Activated CD8-positive, alpha-beta memory T cell treated with anti-CD3 and anti-CD28 coated beads, Interleukin-2, amount 50 U/mL, for 48 hours (primary cell): ENCODE data around the gene LUZP1.

Experiments used
- DNase-seq: peaks from one replicate; pipeline ENCODE4 v3.0.0-alpha.2; 2020

LUZP1 gene

DNA sequence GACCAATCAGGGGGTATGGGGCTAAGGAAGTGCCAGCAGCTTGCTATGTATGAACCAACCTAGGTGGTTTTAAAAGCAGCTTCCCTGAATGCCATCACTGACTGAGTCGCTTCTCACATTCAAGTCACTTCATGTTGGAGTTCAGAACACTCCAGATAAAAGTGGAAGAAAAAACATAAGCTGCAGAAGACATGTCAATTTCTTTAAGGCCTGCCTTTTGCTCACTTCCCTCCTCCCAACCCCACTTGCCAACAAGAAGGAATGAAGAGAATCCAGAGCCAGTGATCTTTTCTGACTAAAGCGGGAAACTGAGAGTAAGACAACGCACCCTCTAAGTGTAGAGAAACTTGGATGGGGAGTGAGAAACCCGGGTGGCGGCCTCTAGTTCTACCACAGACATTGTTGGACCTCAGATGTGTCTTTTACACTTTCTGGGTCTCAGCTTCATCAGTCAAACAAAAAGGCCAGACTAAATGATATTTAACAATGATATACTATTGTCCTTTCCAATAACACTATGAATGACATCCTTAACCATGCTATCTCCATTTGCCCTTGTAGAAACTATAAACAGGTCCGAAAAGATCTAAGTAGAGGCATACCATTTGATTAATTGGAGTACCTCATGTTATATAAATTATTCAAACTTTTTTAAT is 54.1 kb downstream of the LUZP1 start:
- DNase-seq: no peak

DNA sequence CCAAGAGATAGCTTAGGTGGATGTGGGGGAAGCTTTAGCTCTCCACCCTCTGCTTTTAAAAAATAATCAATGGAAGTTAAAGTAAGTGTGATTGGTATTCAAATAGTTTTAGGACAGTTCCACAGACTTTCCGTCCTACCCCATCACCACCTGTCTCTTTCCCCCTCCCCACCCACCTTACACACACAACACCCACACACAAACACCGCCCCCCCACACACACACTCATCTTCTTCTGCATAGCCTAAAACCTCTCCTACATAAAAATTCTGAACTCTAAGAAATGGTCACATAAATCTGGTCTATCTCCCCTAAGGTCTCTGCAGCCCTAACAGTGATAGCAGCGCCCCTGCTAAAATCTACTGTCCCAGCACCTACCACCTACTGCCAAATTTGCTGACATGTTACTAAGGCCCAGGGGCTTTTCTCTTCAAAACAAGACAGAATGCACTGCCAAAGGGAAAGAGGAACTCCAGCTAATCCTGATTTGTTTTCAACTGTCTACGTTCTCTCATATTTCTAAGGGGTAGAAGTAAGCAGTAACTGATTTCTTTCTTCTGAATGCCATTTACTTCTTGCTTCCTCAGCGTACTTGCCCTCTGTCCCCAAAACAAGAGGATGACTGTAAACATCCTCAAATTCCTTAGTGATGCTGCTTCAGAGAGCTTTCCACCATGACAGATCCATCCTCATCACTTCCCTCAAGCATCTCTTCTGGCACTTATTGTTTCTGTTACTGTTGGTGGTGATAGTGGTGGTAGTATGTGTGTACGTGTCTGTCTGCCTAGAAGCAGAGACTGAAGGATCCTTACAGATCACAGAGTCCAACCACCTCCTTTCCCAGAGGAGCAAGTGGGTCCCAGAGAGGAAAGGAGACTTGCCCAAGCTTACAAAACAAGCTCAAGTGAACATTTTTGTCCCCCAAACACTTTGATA is 56.8 kb downstream of the LUZP1 start:
- no peak for DNase-seq

DNA sequence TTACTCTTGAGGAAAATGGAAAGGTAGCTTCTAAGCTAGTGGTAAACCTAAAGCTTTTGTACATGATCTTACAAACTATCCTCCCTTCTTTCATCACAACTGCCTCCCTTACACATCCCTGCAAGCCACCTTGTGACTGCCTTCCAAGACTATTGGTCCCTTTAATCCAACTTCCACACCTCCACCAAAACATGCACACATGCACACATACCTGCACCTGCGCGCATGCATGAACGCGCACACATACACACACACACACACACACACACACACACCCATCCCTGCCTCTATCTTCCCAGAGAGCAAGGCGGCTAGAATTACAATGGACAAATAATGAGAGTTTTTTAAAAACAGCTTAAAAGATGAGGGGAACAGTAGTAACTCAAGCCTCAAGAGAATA is 58.3 kb downstream of the LUZP1 start:
- DNase-seq: no peak

DNA sequence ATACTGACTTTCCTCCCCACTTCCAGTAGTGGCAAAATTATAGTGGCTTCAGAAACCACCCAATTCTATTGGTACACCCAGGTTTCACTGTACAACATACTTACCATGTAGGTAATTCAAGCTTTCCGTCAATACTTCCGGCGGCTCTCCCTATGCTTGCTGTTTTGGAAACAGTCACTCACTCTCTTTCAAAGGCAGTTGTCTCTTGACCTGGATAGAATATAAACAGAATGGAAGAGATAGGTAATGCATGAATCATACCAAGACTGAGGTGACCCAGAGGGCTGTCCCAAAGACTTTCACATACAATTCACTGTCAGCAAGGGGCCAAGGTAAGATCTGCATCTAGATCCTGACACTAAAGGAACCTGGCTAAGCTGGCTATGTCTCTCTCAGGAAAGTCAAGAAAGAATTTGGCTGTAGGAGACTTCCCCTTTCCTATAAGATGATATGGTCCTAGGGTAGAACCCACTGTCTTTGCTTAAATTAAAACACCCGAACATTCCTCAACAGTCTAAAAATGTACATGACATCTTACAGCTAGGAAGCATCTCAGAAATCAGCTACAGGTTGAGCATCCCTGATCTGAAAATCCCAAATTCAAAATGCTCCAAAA is 59.6 kb downstream of the LUZP1 start:
- no peak for DNase-seq

DNA sequence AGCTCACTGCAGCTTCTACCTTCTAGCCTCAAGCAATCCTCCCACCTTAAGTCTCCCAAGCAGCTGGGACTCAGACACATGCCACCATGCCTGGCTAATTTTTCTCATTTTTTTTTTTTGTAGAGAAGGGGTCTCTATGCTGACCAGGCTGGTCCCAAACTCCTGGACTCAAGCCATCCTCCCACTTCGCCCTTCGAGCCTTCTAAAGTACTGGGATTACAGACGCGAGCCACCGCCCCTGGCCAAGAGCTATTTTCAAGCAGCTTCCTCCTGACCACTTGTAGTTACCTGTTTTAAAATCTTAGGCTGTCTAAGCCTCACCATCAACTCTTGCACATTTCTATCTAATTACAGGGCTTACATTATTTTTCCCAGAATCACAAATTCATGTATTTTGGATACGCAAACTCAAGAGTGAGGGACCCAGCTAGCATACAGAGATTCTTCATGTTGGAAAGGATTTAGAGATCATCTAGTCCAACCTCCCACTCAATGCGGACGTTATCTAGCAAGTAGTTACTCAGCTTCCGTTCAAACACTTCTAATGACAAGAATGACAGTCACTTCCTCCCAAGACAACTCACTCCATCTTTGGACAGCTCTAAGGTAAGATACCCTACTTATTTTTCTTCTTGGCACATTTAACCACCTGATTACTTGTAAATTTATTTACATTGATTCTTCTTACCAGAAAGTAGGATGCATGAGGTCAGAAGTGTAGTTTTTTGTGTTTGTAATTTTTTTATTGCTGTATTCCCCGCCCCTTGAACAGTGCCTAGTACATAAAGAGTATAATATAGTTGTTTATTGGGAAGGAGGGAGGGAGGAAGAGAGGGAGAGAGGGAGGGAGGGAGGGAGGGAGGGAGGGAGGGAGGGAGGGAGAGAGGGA is 65.4 kb downstream of the LUZP1 start:
- DNase-seq: no peak

DNA sequence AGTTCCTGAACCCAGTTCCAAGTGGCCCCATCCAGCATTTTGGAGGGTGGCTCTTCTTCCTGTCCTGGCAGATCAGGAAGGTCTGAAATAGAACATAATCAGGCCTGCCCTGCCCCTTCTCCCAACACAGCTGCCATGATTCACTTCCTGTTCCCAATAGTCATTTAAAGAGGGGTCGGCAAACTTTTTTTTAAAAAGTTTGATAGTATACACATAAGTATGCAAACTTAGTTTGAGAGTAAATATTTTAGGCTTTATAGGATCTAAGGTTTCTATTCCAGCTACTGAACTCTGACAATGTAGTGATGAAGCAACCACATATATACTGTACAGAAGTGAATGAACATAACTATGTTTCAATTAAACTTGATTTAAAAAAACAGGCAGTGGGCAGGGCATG is 66.4 kb downstream of the LUZP1 start:
- DNase-seq: no peak

DNA sequence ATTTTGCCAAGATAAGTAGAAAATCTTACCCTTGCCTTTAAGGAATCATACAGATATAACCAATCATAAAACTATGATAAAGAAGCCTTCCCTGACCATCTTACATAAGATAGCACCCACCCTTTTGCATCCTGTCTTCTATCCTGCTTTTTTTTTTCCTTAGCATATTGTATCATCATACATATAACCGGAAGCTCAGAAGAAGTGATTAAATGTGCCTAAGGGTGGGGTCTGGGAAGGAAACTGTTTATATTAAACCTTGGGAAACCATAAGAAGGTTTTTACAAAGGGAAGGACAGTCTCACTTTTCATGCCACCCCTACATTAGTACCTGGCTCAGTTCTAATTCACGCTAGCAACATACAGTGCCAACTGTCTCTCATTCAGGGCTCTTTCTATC is 66.8 kb downstream of the LUZP1 start:
- no peak for DNase-seq

DNA sequence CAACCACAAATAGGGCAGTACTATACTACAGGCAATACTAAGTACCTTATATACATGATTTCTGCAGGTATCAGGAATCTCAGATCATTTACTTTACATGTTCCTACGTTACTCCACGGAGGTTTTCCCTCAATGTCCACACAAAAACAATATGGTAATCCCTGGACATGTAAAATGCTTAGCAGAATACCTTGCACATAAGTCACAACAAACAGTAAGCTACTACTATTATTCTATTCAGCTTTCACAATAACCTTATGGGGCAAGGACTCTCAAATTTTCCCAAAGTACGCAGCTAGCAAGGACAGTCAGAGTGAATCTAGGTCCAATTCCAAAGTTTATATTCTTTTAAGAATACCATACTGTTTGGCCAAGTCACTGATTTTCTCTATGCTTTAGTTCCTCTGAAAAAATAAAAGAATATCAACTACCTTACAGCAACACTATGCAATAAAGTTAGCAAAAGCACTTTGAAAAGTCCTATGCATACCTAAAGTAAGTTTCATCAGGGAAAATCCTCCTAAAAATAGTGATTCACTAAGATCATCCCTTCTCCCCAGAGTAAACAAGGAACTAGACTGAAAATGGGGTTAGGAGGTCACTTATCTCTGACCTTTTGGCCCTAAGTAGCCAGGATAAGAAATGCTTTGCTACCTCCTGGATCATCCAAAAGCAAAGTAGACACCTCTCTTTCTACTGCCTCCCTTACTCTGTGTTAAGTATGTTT is 67.4 kb downstream of the LUZP1 start:
- DNase-seq: no peak

DNA sequence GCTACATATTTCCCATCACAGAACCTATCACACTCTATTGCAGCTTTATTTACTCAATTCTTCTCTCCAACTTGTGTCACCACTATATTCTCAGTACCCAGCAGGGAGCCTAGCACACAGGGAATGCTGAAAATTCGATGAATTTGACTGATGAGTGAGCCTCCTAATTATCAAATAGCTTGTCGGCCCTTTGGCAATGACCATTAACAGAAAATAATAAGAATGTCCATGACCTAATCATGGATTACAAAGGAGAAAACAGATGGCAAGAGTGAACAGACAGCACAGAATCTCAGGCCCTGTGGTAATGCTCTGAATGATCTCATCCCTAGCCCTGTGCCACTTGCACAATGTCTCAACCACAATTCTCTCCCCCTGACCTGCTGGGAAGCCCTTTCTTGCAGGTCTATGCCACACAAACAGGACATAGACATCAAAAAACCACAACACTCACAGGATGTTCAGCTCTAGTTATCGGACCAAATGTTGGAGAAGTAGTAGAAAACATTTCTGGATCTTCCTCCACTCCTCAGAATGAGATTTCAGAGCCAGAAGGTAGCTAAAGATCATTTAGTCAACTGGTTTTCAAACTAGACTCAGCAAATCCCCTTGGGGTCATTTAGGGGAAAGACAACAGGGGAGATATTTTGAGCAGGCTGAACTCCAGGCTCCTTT is 68.4 kb downstream of the LUZP1 start:
- no peak for DNase-seq

DNA sequence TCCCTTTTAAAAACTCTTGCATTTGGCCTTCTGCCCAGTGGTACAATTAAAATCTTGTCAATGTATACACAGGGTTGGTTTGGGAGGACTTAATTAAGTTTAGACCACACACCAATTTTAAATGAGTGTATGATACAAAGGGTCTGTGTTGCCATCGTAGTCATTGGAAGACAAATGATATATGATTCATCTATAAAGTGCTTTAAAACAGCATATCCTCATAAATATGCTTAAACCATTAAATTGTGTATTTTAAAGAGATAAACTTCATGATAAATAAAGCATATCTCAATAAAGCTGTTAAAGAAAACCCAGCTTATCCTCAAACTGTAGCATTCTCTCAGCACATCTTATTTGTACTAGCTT is 69.5 kb downstream of the LUZP1 start:
- no peak for DNase-seq

DNA sequence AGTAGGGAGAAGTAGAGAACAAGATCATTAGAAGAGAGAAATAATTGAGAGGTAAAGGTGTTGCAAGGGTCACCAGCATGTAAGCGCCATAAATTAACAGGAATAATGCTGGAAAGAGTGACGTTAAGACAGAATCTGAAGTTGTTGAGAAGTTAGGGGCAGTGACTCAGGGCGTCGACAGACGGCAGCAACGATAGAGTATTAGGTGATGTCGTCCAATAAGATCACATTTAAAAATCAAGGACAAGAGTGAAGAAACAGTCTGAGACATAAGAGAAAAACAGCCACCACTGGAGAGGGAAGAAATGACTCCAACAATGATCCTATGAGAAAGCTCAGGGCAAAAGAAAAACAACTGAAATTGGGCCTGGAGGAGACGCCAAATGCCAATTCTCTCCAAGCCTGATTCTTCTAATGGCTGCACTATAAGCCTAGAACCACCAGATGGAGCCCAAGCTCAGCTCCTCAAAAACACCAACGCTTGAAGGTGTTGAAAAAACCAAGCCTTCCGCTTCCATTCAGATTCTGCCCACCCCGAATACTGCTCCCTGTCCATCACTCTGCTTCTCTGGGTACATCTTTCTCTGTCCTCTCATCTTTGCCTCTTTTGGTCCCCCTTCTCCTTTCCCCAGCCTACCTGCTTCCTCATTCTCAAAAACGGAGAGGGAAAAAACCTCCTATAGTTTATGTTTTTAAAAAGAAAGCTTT is 70.0 kb downstream of the LUZP1 start:
- DNase-seq: peak; percentile 66

DNA sequence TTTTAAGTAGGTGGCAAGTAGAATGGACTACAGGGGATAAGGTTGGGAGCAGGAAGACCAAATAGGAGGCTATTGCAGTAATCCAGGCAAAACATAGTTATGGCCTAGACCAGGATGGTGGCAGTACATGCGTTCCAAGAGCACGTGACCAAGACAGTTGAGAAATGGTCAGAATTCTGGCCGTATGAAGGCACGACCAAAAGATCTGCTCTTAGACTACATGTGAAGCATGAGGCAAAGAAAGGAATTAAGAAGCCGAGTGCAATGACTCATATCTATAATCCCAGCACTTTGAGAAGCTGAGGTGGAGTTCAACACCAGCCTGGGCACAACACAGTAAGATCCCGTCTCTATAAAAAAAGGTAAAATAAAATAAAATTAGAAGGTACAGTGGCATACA is 71.3 kb downstream of the LUZP1 start:
- DNase-seq: no peak

DNA sequence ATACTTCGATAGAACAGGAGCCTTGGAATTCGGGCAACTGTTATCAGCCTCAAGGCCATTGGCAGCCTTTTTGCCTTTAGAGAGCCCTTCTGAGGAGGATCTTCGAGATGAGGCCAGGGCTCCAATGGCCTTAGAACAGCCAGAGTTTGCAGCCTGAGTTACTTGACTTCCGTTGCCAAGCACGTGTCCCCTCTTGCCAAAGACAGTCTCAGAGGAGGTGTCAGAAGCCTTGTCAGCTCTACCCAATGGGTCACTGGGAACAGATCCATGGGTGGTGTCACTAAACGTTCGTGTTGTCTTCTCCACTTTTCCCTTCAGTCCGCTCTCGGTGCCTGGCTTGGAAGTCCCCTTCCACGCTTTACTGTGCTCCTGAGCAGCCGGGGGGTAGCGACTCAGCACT is 76.2 kb downstream of the LUZP1 start:
- DNase-seq: no peak

DNA sequence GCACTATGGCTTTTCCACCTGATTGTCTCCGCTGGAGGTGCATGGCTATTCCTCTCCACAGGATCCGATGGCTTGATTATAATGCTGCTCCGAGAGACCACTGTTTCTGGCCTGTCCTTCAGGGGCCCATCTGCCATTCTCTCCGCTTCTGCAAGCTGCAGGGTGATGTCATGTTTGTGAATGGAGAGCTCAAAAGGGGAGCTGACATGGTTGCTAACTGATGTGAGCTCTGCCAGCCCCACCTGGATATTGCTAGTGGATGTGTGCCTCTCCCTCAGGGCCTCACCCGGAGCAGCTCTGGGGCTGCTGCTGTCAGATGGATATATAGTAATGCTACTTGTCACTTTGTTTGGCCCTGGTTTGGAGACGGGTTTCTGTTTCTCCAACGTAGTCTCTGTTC is 77.1 kb downstream of the LUZP1 start:
- no peak for DNase-seq

DNA sequence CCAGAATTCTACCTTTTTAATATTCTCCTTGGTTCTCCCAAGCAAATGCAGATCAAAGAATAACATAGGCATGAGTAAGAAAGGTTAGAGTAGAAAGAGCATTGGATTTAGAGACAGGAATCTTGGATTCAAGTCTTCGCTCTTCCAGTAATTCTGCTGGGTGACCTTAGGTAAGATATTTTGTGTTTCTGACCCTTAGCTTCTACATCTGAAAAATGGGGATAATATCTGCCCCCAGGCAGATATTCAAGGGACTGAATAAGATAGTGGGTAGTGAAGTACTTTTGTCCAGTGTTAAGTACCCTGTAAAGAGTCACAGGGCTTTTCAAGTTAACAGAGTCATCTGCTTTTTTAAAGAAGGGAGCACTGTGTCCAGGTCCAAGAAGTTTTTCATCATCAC is 78.6 kb downstream of the LUZP1 start:
- DNase-seq: no peak

DNA sequence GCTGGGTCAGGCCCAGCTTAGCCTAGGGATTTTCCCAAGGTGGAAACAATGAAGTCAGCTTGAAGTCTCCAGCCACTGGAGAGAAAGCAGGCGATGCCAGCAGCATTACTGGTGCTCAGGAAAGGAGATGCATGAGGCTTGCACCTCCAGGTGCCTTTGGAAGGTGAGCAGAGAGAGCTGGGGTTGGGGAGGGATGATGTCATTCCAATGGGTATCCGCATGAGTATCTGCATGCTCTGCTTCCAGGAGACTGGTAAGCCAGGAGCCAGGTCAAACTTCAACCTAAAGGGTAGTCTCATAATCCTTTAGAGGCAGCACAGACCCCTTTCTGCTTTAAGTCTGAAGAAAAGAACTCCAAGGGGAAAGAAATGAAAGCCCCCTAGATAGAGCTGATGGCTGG is 80.6 kb downstream of the LUZP1 start:
- DNase-seq: no peak

DNA sequence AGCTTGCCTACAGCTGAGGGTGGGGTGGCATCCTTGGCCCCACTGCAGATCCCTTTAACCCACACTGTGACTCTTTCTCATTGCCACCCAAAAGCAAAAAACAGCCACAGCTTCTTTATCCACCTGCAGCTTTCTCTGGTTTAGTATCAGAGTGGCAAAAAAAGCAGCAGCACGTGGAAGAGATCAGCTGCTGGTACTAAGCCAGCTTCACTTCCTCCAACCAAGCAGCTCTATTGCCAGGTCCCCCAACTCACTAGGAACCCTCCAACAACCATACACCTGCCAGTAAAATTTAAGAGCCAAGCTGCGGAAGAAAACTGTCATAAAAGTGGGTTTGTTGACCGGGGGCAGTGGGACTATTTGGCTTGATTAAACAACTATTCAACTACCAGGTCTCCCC is 83.0 kb downstream of the LUZP1 start:
- DNase-seq: no peak

DNA sequence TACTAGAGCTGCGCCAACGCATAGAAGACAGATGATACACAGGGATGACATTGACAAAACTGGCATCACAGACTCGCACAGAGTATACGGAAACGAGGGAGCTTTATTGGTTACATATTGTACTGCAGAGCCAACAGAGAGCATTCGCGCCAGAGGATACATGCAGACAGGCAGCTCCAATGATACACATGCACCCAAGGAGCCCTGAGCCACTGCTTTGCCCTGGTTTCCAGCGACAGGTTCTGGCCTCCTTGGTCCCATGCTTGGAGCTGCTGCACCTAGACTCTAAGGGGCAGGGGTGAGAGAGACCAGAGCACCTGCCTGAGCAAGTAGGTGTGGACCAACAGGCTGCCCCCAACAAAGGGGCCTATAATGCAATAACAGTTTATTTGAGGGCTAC is 83.8 kb downstream of the LUZP1 start:
- DNase-seq: no peak

DNA sequence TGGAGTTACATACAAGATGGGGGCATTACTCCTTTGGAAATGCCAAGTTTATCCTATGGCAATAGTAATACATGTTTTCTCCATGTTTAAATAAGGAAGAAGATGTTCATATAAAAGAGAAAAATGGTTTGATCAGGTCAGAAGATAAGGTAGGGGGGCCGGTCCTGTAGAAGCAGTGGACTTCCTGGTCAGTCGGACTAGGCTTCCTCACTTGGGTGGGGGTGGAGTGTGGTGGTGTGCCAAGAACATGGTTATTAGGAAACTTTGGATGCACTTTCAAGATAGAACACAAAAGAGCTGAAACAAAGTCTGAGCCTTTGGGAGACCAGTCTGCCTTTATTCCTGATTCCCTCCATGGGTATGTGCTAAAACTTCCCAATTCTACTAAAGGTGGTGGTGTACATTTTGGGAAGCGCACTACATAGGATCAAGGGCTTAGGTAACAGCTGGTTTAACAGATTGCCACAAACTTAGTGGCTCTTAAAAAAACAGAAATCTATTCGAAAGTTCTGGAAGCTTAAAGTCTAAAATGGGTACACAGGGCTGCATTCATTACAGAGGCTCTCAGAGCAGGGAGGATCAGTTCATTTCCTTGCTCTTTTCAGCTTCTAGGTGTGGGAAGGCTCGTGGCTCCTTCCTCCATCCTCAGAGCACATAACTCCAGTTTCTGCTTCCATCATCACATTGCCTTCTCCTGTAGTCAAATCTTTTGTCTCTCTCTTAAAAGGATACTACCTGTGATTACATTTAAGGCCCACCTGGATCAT is 84.8 kb downstream of the LUZP1 start:
- no peak for DNase-seq

DNA sequence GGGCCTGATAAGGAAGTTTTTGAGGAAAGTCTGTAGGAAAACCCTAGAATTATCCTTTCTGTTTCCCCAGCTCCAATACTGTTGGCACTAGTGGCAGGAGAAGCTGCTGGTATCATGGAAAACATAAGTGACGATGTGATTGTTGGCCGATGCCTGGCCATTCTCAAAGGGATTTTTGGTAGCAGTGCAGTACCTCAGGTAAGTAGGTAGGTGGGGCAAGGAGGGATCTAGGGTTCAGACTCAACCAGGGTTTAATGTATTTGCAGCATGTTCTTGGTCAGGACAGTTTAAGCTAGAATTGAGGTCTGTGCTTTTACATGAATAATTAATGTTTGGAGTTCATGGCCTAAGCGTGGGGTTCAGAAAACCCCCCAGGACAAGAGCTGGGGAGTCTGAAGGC is 87.3 kb downstream of the LUZP1 start:
- no peak for DNase-seq
